ENCODE data around the gene EDNRB.

EDNRB gene

DNA sequence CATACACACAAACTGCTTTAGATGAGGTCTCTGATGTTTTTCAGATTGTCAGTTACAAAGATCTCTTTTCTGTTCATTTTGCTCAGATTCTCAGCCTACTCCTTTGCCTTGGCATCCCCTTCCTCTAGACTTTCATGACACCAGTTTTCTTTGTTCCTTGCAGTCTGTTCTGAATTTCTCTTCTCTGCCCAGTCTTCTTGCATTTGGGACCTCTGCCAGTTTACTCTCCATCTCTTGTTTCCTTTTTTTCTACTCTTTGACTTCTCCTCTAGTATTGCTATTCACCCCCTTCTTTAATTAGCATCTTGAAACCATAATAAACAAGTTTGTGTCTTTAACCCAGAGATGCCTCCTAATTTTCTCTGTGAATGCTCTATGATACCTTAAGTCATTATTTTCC is 26.1 kb downstream of the EDNRB start:
- H3K4me1 ChIP-seq (ENCODE audit: insufficient read depth, low read length, poor library complexity, severe bottlenecking), result no peaks in the 10 kb centered on the region
- H4K20me1 ChIP-seq (ENCODE audit: insufficient read depth, low read length, poor library complexity, severe bottlenecking), result no peaks in the 10 kb centered on the region
- no peaks in the 10 kb centered on the region for H3K27me3 ChIP-seq (ENCODE audit: insufficient read depth, low read length, poor library complexity, severe bottlenecking)
- no peak overlapping the region for H3K4me3 ChIP-seq (ENCODE audit: low read length, poor library complexity, severe bottlenecking)
- no peak for TF ChIP-seq EZH2phosphoT487 (IDR thresholded peaks at IDR 0.05; ENCODE audit: borderline replicate concordance)
- TF ChIP-seq, protein P1, sequence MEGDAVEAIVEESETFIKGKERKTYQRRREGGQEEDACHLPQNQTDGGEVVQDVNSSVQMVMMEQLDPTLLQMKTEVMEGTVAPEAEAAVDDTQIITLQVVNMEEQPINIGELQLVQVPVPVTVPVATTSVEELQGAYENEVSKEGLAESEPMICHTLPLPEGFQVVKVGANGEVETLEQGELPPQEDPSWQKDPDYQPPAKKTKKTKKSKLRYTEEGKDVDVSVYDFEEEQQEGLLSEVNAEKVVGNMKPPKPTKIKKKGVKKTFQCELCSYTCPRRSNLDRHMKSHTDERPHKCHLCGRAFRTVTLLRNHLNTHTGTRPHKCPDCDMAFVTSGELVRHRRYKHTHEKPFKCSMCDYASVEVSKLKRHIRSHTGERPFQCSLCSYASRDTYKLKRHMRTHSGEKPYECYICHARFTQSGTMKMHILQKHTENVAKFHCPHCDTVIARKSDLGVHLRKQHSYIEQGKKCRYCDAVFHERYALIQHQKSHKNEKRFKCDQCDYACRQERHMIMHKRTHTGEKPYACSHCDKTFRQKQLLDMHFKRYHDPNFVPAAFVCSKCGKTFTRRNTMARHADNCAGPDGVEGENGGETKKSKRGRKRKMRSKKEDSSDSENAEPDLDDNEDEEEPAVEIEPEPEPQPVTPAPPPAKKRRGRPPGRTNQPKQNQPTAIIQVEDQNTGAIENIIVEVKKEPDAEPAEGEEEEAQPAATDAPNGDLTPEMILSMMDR (conservative IDR thresholded peaks at IDR 0.05; ENCODE audit: low read length), result no peak
- H2AFZ ChIP-seq (ENCODE audit: low read length), result no peak overlapping the region
- no peaks in the 10 kb centered on the region for H3K79me2 ChIP-seq (ENCODE audit: insufficient read depth, low read length)
- no peaks in the 10 kb centered on the region for H3K9me2 ChIP-seq (replicated peaks; ENCODE audit: low read depth, low read length)
- H3K9me3 ChIP-seq (ENCODE audit: insufficient read depth, low read depth, low read length), result no peaks in the 10 kb centered on the region
- no peak overlapping the region for H3K4me2 ChIP-seq (ENCODE audit: low read depth, low read length, poor library complexity, severe bottlenecking)
- no peaks in the 10 kb centered on the region for H3F3A ChIP-seq (ENCODE audit: low read depth)
- H3K9ac ChIP-seq (ENCODE audit: low read depth, low read length, poor library complexity, severe bottlenecking), result no peak overlapping the region
- no peaks in the 10 kb centered on the region for H3K36me3 ChIP-seq (ENCODE audit: insufficient read depth, low read length)

DNA sequence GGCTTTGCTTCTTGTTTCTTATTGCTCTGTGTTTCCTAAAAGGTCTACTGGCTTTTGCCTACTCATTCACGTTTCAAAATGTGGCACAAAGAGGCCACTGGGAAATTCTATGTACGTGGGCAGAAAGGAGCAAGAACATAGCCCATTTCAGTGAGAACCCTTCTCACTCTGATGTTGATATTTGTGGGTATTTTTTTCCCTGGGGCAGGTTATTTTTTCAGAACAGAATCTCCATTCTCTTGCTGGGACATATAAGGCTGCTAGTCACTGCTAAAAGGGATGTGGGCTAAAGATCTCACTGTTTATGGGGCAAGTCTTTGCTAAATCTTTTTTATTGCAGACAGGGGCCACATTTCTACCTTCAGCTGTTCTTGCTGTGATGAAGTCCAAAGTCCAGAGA is 27.1 kb downstream of the EDNRB start:
- H3K27me3 ChIP-seq (ENCODE audit: insufficient read depth, low read length, poor library complexity, severe bottlenecking), result no peaks in the 10 kb centered on the region
- no peaks in the 10 kb centered on the region for H3F3A ChIP-seq (ENCODE audit: low read depth)
- H3K4me1 ChIP-seq (ENCODE audit: insufficient read depth, low read length, poor library complexity, severe bottlenecking), result no peaks in the 10 kb centered on the region
- H3K36me3 ChIP-seq (ENCODE audit: insufficient read depth, low read length), result no peaks in the 10 kb centered on the region
- no peaks in the 10 kb centered on the region for H3K79me2 ChIP-seq (ENCODE audit: insufficient read depth, low read length)
- H3K4me2 ChIP-seq (ENCODE audit: low read depth, low read length, poor library complexity, severe bottlenecking), result no peak overlapping the region
- H4K20me1 ChIP-seq (ENCODE audit: insufficient read depth, low read length, poor library complexity, severe bottlenecking), result no peaks in the 10 kb centered on the region
- no peak overlapping the region for H3K4me3 ChIP-seq (ENCODE audit: low read length, poor library complexity, severe bottlenecking)
- TF ChIP-seq EZH2phosphoT487 (IDR thresholded peaks at IDR 0.05; ENCODE audit: borderline replicate concordance), result no peak
- TF ChIP-seq, protein P1 (conservative IDR thresholded peaks at IDR 0.05; ENCODE audit: low read length), result no peak
- H3K9me3 ChIP-seq (ENCODE audit: insufficient read depth, low read depth, low read length), result no peaks in the 10 kb centered on the region
- H2AFZ ChIP-seq (ENCODE audit: low read length), result no peak overlapping the region
- no peaks in the 10 kb centered on the region for H3K9me2 ChIP-seq (replicated peaks; ENCODE audit: low read depth, low read length)
- H3K9ac ChIP-seq (ENCODE audit: low read depth, low read length, poor library complexity, severe bottlenecking), result no peak overlapping the region

DNA sequence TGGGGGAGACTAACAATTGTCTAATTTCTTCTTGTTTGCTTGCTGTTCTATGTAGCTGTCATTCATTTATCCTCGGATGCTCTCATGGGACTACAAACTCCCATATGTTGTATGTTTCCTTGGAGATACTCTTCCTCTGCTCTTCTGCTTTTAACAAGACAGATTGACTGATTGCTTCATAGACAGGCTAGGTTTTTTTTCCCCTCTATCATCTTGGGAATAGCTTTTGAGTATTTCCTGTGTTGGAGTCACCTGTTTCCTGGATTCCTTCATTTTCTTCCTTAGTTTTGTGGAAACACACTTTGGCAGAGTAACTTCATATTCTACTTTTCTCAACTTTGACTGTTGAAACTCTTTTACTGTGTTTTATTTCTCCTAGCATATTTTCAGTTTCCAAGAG is 27.6 kb downstream of the EDNRB start:
- Histone ChIP-seq H3K9me2 (replicated peaks; ENCODE audit: low read depth, low read length) (no peaks in the 10 kb centered on the region), H4K20me1 (ENCODE audit: insufficient read depth, low read length, poor library complexity, severe bottlenecking) (no peaks in the 10 kb centered on the region), H2AFZ (ENCODE audit: low read length) (no peak overlapping the region), H3K36me3 (ENCODE audit: insufficient read depth, low read length) (no peaks in the 10 kb centered on the region), H3K4me1 (ENCODE audit: insufficient read depth, low read length, poor library complexity, severe bottlenecking) (no peaks in the 10 kb centered on the region), H3K9me3 (ENCODE audit: insufficient read depth, low read depth, low read length) (no peaks in the 10 kb centered on the region), H3K79me2 (ENCODE audit: insufficient read depth, low read length) (no peaks in the 10 kb centered on the region), H3K27me3 (ENCODE audit: insufficient read depth, low read length, poor library complexity, severe bottlenecking) (no peaks in the 10 kb centered on the region), H3K9ac (ENCODE audit: low read depth, low read length, poor library complexity, severe bottlenecking) (no peak overlapping the region), H3K4me2 (ENCODE audit: low read depth, low read length, poor library complexity, severe bottlenecking) (no peak overlapping the region), H3F3A (ENCODE audit: low read depth) (no peaks in the 10 kb centered on the region), H3K4me3 (ENCODE audit: low read length, poor library complexity, severe bottlenecking) (no peak overlapping the region)
- TF ChIP-seq EZH2phosphoT487 (IDR thresholded peaks at IDR 0.05; ENCODE audit: borderline replicate concordance), result no peak
- TF ChIP-seq, protein P1 (conservative IDR thresholded peaks at IDR 0.05; ENCODE audit: low read length), result no peak

Data from Loucy (cell line).